WTC11 (cell line): ENCODE measurements around the gene ATP12A.

Source experiments
- ATF6 ChIP-seq: sonication (generic); formaldehyde crosslinking; IDR thresholded peaks from 2 replicates; pipeline ENCODE4 v1.8.1; 2023; ENCODE audit warnings: mild to moderate bottlenecking, missing genetic modification reagents
- CREB1 ChIP-seq: sonication (generic); formaldehyde crosslinking; IDR thresholded peaks from 2 replicates; pipeline ENCODE4 v1.8.0; 2023; ENCODE audit warnings: mild to moderate bottlenecking, missing genetic modification reagents
- CREM ChIP-seq: sonication (generic); formaldehyde crosslinking; IDR thresholded peaks from 2 replicates; pipeline ENCODE4 v1.8.1; 2022; ENCODE audit warnings: mild to moderate bottlenecking, missing genetic modification reagents, moderate library complexity
- CTCF ChIP-seq: fragments of 200-600 bp; IDR thresholded peaks from 2 replicates; pipeline ENCODE4 v1.8.0; 2022; ENCODE audit warnings: antibody characterized with exemption
- FOXK1 ChIP-seq: sonication (generic); formaldehyde crosslinking; IDR thresholded peaks from 2 replicates; pipeline ENCODE4 v1.8.0; 2022; ENCODE audit warnings: mild to moderate bottlenecking, moderate library complexity, missing genetic modification reagents
- IRF2 ChIP-seq: sonication (generic); formaldehyde crosslinking; IDR thresholded peaks from 2 replicates; pipeline ENCODE4 v1.8.0; 2022; ENCODE audit warnings: low read depth, missing genetic modification reagents, borderline replicate concordance
- JUN ChIP-seq: sonication (generic); formaldehyde crosslinking; IDR thresholded peaks from 2 replicates; pipeline ENCODE4 v1.8.0; 2023; ENCODE audit warnings: mild to moderate bottlenecking, missing genetic modification reagents
- NFYB ChIP-seq: sonication (generic); formaldehyde crosslinking; conservative IDR thresholded peaks from 2 replicates; pipeline ENCODE4 v1.8.0; 2022; ENCODE audit warnings: low read depth, missing genetic modification reagents
- NR1H2 ChIP-seq: sonication (generic); formaldehyde crosslinking; IDR thresholded peaks from 2 replicates; pipeline ENCODE4 v1.9.0; 2021; ENCODE audit warnings: mild to moderate bottlenecking, moderate library complexity, missing genetic modification reagents
- PREB ChIP-seq: sonication (generic); formaldehyde crosslinking; IDR thresholded peaks from 2 replicates; pipeline ENCODE4 v1.8.1; 2022; ENCODE audit warnings: mild to moderate bottlenecking, missing genetic modification reagents, moderate library complexity, borderline replicate concordance
- SP1 ChIP-seq: sonication (generic); formaldehyde crosslinking; conservative IDR thresholded peaks from 2 replicates; pipeline ENCODE4 v1.8.1; 2022; ENCODE audit warnings: missing genetic modification reagents
- ZBTB43 ChIP-seq: sonication (generic); formaldehyde crosslinking; IDR thresholded peaks from 2 replicates; pipeline ENCODE4 v1.8.1; 2023; ENCODE audit warnings: mild to moderate bottlenecking, missing genetic modification reagents
- ZNF423 ChIP-seq: fragments of 250-450 bp; sonication (Bioruptor Pico); IDR thresholded peaks from 2 replicates; pipeline ENCODE4 v2.1.2; 2022; ENCODE audit warnings: mild to moderate bottlenecking, moderate library complexity

GRCh38 chr13:24650161-24650560 lies 30.0 kb upstream of the ATP12A start:
- TF ChIP-seq CTCF (no peak), ATF6 (CRISPR knock-in tag) (no peak), ZNF423 (no peak), NR1H2 (CRISPR knock-in tag) (no peak), ZBTB43 (CRISPR knock-in tag) (no peak), SP1 (CRISPR knock-in tag) (no peak), CREM (CRISPR knock-in tag) (no peak), NFYB (CRISPR knock-in tag) (no peak), JUN (CRISPR knock-in tag) (no peak), PREB (no peak), CREB1 (CRISPR knock-in tag) (no peak), FOXK1 (CRISPR knock-in tag) (no peak), IRF2 (CRISPR knock-in tag) (no peak)
